Erythroblast (primary cell): ENCODE results near the gene RIMBP2.

Source experiments
- GATA1 ChIP-seq: IDR thresholded peaks from 2 replicates; pipeline ENCODE4 v1.6.1; 2011; ENCODE audit warnings: low read depth, mild to moderate bottlenecking, control low read depth, low read length, moderate library complexity
- POLR2A ChIP-seq: IDR thresholded peaks from 2 replicates; pipeline ENCODE4 v1.6.1; 2011; ENCODE audit warnings: mild to moderate bottlenecking, low read length

GRCh38 chr12:130425698-130426245 is 290.3 kb downstream of the RIMBP2 start:
- TF ChIP-seq POLR2A (no peak), GATA1 (no peak)
